ENCODE measurements around the gene HDAC4. TPM values are rescaled to one million over a fixed set of nuclear protein-coding genes. Genes with fewer than 3 reads are reported as not detected.
"Not testable (repeated sequence)": the region's sequence is repeated elsewhere in the genome, so short reads cannot be mapped to it uniquely, and the experiment has no call there.

The HDAC4 gene
- total RNA-seq, 6 experiments from 2014 or later: 7.4 to 13.0 (median 9.5) TPM

- H3K9me3 Mint-ChIP-seq: peaks cover 19% of the 10 kb centered on the region
- peaks cover 20% of the 10 kb centered on the region for H3K36me3 Mint-ChIP-seq (ENCODE audit: low read depth)
- TF ChIP-seq, protein P1, sequence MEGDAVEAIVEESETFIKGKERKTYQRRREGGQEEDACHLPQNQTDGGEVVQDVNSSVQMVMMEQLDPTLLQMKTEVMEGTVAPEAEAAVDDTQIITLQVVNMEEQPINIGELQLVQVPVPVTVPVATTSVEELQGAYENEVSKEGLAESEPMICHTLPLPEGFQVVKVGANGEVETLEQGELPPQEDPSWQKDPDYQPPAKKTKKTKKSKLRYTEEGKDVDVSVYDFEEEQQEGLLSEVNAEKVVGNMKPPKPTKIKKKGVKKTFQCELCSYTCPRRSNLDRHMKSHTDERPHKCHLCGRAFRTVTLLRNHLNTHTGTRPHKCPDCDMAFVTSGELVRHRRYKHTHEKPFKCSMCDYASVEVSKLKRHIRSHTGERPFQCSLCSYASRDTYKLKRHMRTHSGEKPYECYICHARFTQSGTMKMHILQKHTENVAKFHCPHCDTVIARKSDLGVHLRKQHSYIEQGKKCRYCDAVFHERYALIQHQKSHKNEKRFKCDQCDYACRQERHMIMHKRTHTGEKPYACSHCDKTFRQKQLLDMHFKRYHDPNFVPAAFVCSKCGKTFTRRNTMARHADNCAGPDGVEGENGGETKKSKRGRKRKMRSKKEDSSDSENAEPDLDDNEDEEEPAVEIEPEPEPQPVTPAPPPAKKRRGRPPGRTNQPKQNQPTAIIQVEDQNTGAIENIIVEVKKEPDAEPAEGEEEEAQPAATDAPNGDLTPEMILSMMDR (IDR thresholded peaks at IDR 0.05): no peak
- H3K4me3 Mint-ChIP-seq: no peak overlapping the region
- DNase-seq: no peak
- no peak overlapping the region for H3K27ac Mint-ChIP-seq
- no peaks in the 10 kb centered on the region; the same call in none of the 2 replicates for H3K27me3 Mint-ChIP-seq (ENCODE audit: insufficient read depth)
- no peaks in the 10 kb centered on the region for H3K4me1 Mint-ChIP-seq (ENCODE audit: low read depth)
Measured at GRCh38 chr2:239070466-239070865, 330.4 kb downstream of the HDAC4 start.

DNA sequence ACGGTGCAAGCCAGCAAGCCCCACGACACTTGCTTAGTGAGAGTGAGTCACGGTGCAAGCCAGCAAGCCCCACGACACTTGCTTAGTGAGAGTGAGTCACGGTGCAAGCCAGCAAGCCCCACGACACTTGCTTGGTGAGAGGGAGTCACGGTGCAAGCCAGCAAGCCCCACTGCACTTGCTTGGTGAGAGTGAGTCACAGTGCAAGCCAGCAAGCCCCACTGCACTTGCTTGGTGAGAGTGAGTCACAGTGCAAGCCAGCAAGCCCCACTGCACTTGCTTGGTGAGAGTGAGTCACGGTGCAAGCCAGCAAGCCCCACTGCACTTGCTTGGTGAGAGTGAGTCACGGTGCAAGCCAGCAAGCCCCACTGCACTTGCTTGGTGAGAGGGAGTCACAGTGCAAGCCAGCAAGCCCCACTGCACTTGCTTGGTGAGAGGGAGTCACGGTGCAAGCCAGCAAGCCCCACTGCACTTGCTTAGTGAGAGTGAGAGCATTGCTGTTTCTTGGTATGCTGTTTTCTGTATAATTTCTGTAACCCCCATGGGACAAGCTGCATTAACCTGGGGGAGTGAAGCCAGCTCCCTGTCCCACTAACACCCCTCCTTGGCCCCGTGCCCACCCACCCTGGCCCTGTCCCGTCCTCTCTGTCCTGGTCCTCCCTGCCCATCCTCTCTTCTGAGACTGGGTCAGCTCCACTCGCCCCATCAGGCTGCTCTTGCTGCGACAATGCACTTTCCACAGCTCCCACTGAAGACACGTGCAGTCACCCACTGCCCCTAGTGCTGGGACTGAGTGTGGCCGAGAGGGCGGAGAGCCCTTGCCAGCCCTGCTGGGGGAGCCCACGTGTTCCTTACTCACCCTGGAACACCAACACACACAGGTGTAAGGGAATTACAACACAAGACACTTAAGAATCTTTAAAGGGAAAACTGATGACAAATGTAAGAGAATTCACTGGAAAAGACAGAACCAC is 331.2 kb downstream of the HDAC4 start:
- Mint-ChIP-seq H3K36me3 (ENCODE audit: low read depth) (peaks cover 20% of the 10 kb centered on the region), H3K9me3 (peaks cover 19% of the 10 kb centered on the region)
- H3K27ac Mint-ChIP-seq; H3K27me3 Mint-ChIP-seq (ENCODE audit: insufficient read depth); H3K4me3 Mint-ChIP-seq; H3K4me1 Mint-ChIP-seq (ENCODE audit: low read depth): not testable (repeated sequence)
- DNase-seq: peak; percentile 52

DNA sequence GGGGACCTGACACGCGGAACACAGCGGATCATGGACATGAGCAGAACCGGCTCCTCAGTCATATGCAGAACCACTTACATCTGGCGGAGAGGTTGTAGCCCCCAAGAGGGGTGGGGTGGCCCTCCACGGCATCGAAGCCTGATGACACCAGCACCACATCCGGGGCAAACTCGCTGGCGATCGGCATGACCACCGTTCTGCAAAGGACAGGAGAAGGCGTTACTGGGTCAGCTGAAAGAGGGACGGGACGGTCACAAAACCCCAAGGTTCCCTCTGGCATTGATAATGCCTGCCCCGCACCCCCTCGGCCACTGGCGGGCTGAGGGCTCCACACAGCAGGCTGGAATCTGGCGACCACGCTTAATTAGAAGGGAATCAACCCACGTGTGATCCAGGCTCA is 332.4 kb downstream of the HDAC4 start:
- no peak for DNase-seq
- Mint-ChIP-seq H3K4me3 (no peak overlapping the region), H3K27me3 (ENCODE audit: insufficient read depth) (no peaks in the 10 kb centered on the region), H3K4me1 (ENCODE audit: low read depth) (no peaks in the 10 kb centered on the region), H3K27ac (no peak overlapping the region), H3K36me3 (ENCODE audit: low read depth) (peaks cover 20% of the 10 kb centered on the region), H3K9me3 (peaks cover 19% of the 10 kb centered on the region)
- TF ChIP-seq, protein P1 (IDR thresholded peaks at IDR 0.05): no peak

GRCh38 chr2:239067196-239067865 is 333.5 kb downstream of the HDAC4 start:
- no peaks in the 10 kb centered on the region for H3K27me3 Mint-ChIP-seq (ENCODE audit: insufficient read depth)
- H3K9me3 Mint-ChIP-seq: peaks cover 18% of the 10 kb centered on the region
- no peak overlapping the region for H3K4me3 Mint-ChIP-seq
- TF ChIP-seq, protein P1 (IDR thresholded peaks at IDR 0.05): no peak
- no peak overlapping the region for H3K27ac Mint-ChIP-seq
- peaks cover 17% of the 10 kb centered on the region for H3K36me3 Mint-ChIP-seq (ENCODE audit: low read depth)
- no peak for DNase-seq
- no peaks in the 10 kb centered on the region for H3K4me1 Mint-ChIP-seq (ENCODE audit: low read depth)

GRCh38 chr2:239066597-239066996 is 334.2 kb downstream of the HDAC4 start:
- Mint-ChIP-seq H3K4me3 (no peak overlapping the region), H3K27ac (no peak overlapping the region)

More at GRCh38 chr2:239066597-239066996, 334.2 kb downstream of the HDAC4 start:
- Mint-ChIP-seq H3K9me3 (peaks cover 11% of the 10 kb centered on the region), H3K36me3 (ENCODE audit: low read depth) (peaks cover 10% of the 10 kb centered on the region), H3K4me1 (ENCODE audit: low read depth) (no peaks in the 10 kb centered on the region), H3K27me3 (ENCODE audit: insufficient read depth) (no peaks in the 10 kb centered on the region)
- TF ChIP-seq, protein P1 (IDR thresholded peaks at IDR 0.05): no peak
- DNase-seq: no peak
